Lower leg skin (tissue), 3 donors: ENCODE results near the gene RALY.

ENCODE experiments used
- CTCF ChIP-seq, 3 donors: fragments of 450-650 bp; IDR thresholded peaks; one replicate each; pipeline ENCODE4 v1.5.1; 2016; ENCODE audit warnings: antibody characterized with exemption in 3 of 3, mild to moderate bottlenecking in 3 of 3, moderate library complexity in 2 of 3
- POLR2A ChIP-seq, 2 donors: fragments of 450-650 bp; IDR thresholded peaks; one replicate each; pipeline ENCODE4 v1.6.1; 2016 to 2017; ENCODE audit warnings: antibody characterized with exemption in 2 of 2, mild to moderate bottlenecking in 1 of 2, moderate library complexity in 1 of 2

- TF ChIP-seq CTCF (IDR thresholded peaks at IDR 0.05), result no peak
- TF ChIP-seq POLR2A (IDR thresholded peaks at IDR 0.05), result no peak
These were observed 28.6 kb downstream of the RALY start for GRCh38 chr20:34022151-34022838.
